Spleen (tissue), 11 donors: ENCODE results near the gene BBX. TPM values are rescaled to one million over a fixed set of nuclear protein-coding genes. Genes with fewer than 3 reads are reported as not detected.

Experiments used
- DNase-seq: peaks from one replicate; pipeline ENCODE4 v3.0.0-alpha.2; 2020
- H3K27ac ChIP-seq, 8 donors: fragments of 200-600 bp; sonication (generic) in 7 of 8; 1 replicate in 4 of 8; 2 replicates in 4 of 8; pipeline versions ENCODE4 v1.5.0 to v1.8.0; 2016 to 2021; ENCODE audit warnings: inconsistent platforms in 4 of 8, mild to moderate bottlenecking in 4 of 8, moderate library complexity in 1 of 8
- H3K27me3 ChIP-seq, 7 donors: fragments of 200-600 bp; sonication (generic) in 6 of 7; replicated peaks in 1 of 7; 1 replicate in 4 of 7; 2 replicates in 3 of 7; pipeline versions ENCODE4 v1.5.0 to v1.8.0; 2016 to 2021; ENCODE audit warnings: inconsistent platforms in 3 of 7, mild to moderate bottlenecking in 1 of 7
- H3K36me3 ChIP-seq, 6 donors: fragments of 200-600 bp; sonication (generic) in 5 of 6; 1 replicate in 4 of 6; 2 replicates in 2 of 6; pipeline versions ENCODE4 v1.5.0 to v1.8.0; 2016 to 2021; ENCODE audit warnings: inconsistent platforms in 2 of 6
- H3K4me1 ChIP-seq, 6 donors: fragments of 200-600 bp; sonication (generic) in 5 of 6; 1 replicate in 3 of 6; 2 replicates in 3 of 6; pipeline versions ENCODE4 v1.5.0 to v1.8.0; 2016 to 2021; ENCODE audit warnings: inconsistent platforms in 3 of 6
- H3K4me3 ChIP-seq, 8 donors: fragments of 200-600 bp; sonication (generic) in 7 of 8; 1 replicate in 4 of 8; 2 replicates in 4 of 8; pipeline versions ENCODE4 v1.5.0 to v1.8.0; 2016 to 2021; ENCODE audit warnings: inconsistent platforms in 4 of 8, mild to moderate bottlenecking in 4 of 8, moderate library complexity in 2 of 8
- H3K9me3 ChIP-seq, 8 donors: fragments of 200-600 bp; sonication (generic) in 7 of 8; 1 replicate in 4 of 8; 2 replicates in 4 of 8; pipeline versions ENCODE4 v1.5.0 to v1.8.0; 2016 to 2021; ENCODE audit warnings: inconsistent platforms in 4 of 8
- POLR2A ChIP-seq, 3 donors: fragments of 450-650 bp; IDR thresholded peaks; one replicate each; pipeline ENCODE4 v1.5.1; 2017; ENCODE audit warnings: antibody characterized with exemption in 3 of 3, mild to moderate bottlenecking in 1 of 3
- POLR2AphosphoS5 ChIP-seq, 3 donors: sonication (generic); formaldehyde crosslinking; IDR thresholded peaks; one replicate each; pipeline ENCODE4 v1.5.1; 2017; ENCODE audit warnings: antibody characterized with exemption in 3 of 3
- WGBS, 5 donors: extraction: QIAGEN DNeasy Blood & Tissue Kit in 3 of 5; methylation state at CpG; one replicate each; pipeline versions ENCODE4 v1.1.5 to v1.1.7; 2013 to 2018; 5-methylcytosine and 5-hydroxymethylcytosine counted together
- intact Hi-C: fragments of 100-400 bp; cut with DNase I; formaldehyde crosslinking; loops from one replicate; pipeline ENCODE4 v1.15.0; 2023; ENCODE audit warnings: low total_unique reads
- polyA plus RNA-seq, 3 donors: library from polyadenylated mRNA; stranded (reverse); fragments of 200-250 nt; gene quantifications; one replicate each; pipeline ENCODE4 v1.2.1, GENCODE V29; 2013
- total RNA-seq, 7 donors: library from RNA; depleted of rRNA in 3 of 7; stranded (reverse); fragments of >200 nt in 3 of 7; fragmentation: NEBNext Ultra II Directional in 4 of 7; extraction: Animal tissue kit (Norgen Biotek cat#: 25700) in 4 of 7; gene quantifications; one replicate each; pipeline versions ENCODE4 v1.1.0 to v1.2.1, GENCODE V29; 2016 to 2021
- TF ChIP-seq, protein P1 (sequence below), 11 experiments: fragments of 200-600 bp in 7 of 11; fragments of 450-650 bp in 4 of 11; sonication (generic) in 4 of 11; IDR thresholded peaks in 8 of 11; conservative IDR thresholded peaks in 3 of 11; 1 replicate in 7 of 11; 2 replicates in 4 of 11; pipeline versions ENCODE4 v1.4.0 to v1.8.0; 2016 to 2021; ENCODE audit warnings: antibody characterized with exemption in 11 of 11, inconsistent platforms in 4 of 11, mild to moderate bottlenecking in 1 of 11
- donor health status: healthy with polysubstance abuse.
- donor health status: DM: no; HTN: no; CAD: no; lungs with moderate emphysema.
- donor health status: DM: no; HTN: no; CAD: no.
- donor health status: Bipolar disorder and iron deficiency.
- donor health status: healthy.
- donor health status: DM: no; HTN: no; CAD: no.
- donor health status: DM: yes; HTN: yes; CAD: no.

Gene BBX
- total and polyA plus RNA-seq, 10 donors, result 5.1 to 98.5 (median 74.6) TPM

DNA sequence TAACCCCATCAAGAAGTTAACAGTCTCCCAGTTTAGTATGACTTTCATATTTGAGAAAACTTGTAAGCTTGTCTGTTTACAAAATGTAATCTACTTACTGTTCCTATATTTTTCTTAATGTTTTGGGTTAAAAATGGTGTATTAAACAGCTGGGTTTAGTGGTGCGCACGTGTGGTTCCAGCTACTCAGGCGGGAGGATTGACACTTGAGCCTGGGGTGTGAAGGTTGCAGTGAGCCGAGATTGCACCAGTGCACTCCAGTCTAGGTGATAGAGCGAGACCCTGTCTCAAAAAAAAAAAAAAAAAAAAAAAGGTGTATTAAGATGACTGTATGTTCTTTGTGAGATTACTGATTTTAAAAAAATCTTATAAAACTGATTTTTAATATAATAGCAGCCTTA is 69.3 kb downstream of the BBX start:
- DNase-seq, result no peak
- TF ChIP-seq POLR2A (IDR thresholded peaks at IDR 0.05) (no peak), POLR2AphosphoS5 (IDR thresholded peaks at IDR 0.05) (no peak)
- TF ChIP-seq, protein P1, sequence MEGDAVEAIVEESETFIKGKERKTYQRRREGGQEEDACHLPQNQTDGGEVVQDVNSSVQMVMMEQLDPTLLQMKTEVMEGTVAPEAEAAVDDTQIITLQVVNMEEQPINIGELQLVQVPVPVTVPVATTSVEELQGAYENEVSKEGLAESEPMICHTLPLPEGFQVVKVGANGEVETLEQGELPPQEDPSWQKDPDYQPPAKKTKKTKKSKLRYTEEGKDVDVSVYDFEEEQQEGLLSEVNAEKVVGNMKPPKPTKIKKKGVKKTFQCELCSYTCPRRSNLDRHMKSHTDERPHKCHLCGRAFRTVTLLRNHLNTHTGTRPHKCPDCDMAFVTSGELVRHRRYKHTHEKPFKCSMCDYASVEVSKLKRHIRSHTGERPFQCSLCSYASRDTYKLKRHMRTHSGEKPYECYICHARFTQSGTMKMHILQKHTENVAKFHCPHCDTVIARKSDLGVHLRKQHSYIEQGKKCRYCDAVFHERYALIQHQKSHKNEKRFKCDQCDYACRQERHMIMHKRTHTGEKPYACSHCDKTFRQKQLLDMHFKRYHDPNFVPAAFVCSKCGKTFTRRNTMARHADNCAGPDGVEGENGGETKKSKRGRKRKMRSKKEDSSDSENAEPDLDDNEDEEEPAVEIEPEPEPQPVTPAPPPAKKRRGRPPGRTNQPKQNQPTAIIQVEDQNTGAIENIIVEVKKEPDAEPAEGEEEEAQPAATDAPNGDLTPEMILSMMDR (IDR thresholded peaks at IDR 0.05 in 8 of 11, conservative IDR thresholded peaks at IDR 0.05 in 3 of 11), result no peak
- 82 to 94% (median 89%) methylated on average over 5 of the region's 5 CpGs for WGBS, 5 donors
- Histone ChIP-seq H3K27ac (no peak overlapping the region), H3K36me3 (no peaks in the 10 kb centered on the region), H3K4me3 (no peak overlapping the region), H3K9me3 (no peaks in the 10 kb centered on the region), H3K4me1 (peaks cover 0 to 56% (median 14%) of the 10 kb centered on the region in 6 donors), H3K27me3 (no peaks in the 10 kb centered on the region)
- intact Hi-C loops, result no loop called here

DNA sequence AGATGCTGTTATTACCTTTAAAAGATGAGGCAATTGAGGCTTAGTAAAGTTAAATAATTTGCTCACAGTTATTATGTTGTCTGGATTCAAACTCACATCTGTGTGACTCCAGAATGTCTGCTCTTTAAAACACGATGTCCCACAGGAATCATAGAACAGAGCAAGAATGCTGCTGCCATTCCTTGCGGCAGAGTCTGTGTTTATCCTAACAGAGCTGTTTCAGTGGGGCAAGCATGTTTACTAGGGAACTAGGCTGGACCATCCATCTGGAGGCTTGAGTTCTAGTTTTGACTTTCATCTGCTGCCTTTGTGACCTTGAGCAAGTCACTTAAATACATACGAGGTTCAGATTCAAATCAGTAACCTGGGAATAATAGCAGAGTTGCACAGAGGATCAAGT is 72.1 kb downstream of the BBX start:
- WGBS, 5 donors, result 82 to 91% (median 87%) methylated on average over 3 of the region's 3 CpGs
- no peak overlapping the region for H3K27ac ChIP-seq
- intact Hi-C loops, result no loop called here

DNA sequence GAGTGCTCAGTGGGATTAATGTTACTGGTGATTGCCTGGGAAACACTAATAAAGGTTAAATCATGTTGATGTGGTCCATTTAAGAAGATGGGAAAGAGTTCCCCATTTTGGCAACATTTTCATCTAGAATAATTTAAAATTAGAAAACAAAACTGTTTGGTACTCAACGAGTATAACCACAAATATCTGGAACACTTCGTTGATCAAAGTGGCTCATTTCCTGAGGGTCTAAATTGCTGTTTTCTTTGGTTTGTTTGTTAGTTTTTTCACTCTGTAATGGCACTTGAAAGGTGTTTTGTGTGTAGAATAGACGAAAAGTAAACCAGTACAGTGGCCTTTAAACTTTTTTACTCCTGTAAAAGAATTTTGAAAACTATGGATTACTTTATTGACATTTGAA is 73.9 kb downstream of the BBX start:
- 22 to 32% (median 29%) methylated on average over 3 of the region's 3 CpGs for WGBS, 5 donors
- Histone ChIP-seq H3K4me1 (peaks cover 5 to 87% (median 49%) of the 10 kb centered on the region in 6 donors), H3K27ac (no peak overlapping the region), H3K9me3 (no peaks in the 10 kb centered on the region), H3K27me3 (no peaks in the 10 kb centered on the region), H3K4me3 (no peak overlapping the region), H3K36me3 (no peaks in the 10 kb centered on the region)
- no peak for TF ChIP-seq POLR2AphosphoS5 (IDR thresholded peaks at IDR 0.05)
- TF ChIP-seq, protein P1 (IDR thresholded peaks at IDR 0.05 in 8 of 11, conservative IDR thresholded peaks at IDR 0.05 in 3 of 11), result no peak
- TF ChIP-seq POLR2A (IDR thresholded peaks at IDR 0.05), result no peak
- no peak for DNase-seq
- intact Hi-C loops, result no loop called here

More for the DNA sequence above, 72.1 kb downstream of the BBX start:
- H3K4me3 ChIP-seq, result no peak overlapping the region
- TF ChIP-seq POLR2A (IDR thresholded peaks at IDR 0.05) (no peak), POLR2AphosphoS5 (IDR thresholded peaks at IDR 0.05) (no peak)
- TF ChIP-seq, protein P1 (IDR thresholded peaks at IDR 0.05 in 8 of 11, conservative IDR thresholded peaks at IDR 0.05 in 3 of 11), result no peak
- no peak for DNase-seq
- H3K27me3 ChIP-seq, result no peaks in the 10 kb centered on the region
- no peaks in the 10 kb centered on the region for H3K36me3 ChIP-seq
- H3K9me3 ChIP-seq, result no peaks in the 10 kb centered on the region
- H3K4me1 ChIP-seq, result peaks cover 5 to 76% (median 35%) of the 10 kb centered on the region in 6 donors

DNA sequence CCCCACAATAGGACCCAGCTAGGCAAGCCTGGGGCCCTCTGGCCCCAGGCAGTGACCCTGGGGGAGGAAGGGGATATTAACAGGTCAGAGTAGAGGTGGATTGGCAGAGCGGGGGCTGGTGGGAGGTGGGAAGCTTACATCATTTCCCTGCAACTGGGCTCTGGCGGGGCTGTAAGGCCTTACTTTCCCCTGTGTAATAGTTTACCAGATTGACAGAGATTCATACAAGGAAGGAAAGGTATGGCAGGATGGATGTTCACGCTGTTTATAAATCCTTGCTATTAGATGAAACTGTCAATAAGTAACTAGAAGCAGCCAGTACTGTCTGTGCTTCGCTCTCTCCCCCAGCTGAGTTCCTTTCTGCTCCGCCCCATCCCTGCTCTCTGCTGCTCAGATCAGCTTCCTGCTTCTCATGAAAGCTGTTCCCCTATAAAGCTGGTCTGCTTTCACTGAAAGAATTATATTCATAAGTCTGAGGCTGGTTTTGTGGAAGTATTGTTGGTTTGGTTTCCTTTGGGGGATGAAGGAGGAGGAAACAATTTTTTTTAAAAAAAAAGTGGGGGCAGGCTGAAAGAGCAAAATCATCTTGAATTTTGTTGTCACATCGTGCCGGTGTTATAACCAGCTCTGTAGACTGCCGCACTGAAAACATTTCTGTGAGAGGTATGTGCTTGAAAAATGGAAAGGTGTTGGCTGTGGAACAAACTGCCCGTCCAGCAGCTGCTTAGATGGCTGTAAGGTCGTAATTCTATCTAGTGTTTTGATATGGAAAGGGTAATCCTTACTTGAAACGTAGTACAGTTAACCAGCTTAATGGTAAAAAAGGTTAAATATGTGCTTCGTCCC is 76.4 kb downstream of the BBX start:
- intact Hi-C loops, result no loop called here
- peak overlapping the region; percentile 15 to 57 (median 25) for H3K4me3 ChIP-seq
- H3K27me3 ChIP-seq, result no peaks in the 10 kb centered on the region
- peak overlapping the region; percentile 72 to 90 (median 84) for H3K27ac ChIP-seq
- TF ChIP-seq, protein P1 (IDR thresholded peaks at IDR 0.05 in 8 of 11, conservative IDR thresholded peaks at IDR 0.05 in 3 of 11), result no peak
- TF ChIP-seq POLR2A (IDR thresholded peaks at IDR 0.05), result peak in 1 of 3 donors; percentile 27
- TF ChIP-seq POLR2AphosphoS5 (IDR thresholded peaks at IDR 0.05), result peak in 1 of 3 donors; percentile 54
- H3K36me3 ChIP-seq, result no peaks in the 10 kb centered on the region
- 2 to 5% (median 3%) methylated on average over 12 of the region's 12 CpGs for WGBS, 5 donors
- H3K4me1 ChIP-seq, result peaks cover 5 to 76% (median 49%) of the 10 kb centered on the region in 6 donors
- H3K9me3 ChIP-seq, result no peaks in the 10 kb centered on the region
- peak; percentile 86 for DNase-seq
